GM12875 (cell line): ENCODE results near the gene CBX6.

Experiments
- H3K4me3 ChIP-seq: one replicate; pipeline ENCODE4 v1.5.1; 2011; ENCODE audit warnings: low read depth, low read length, control low read depth
- CTCF ChIP-seq: IDR thresholded peaks from 2 replicates; pipeline ENCODE4 v1.5.1; 2011; ENCODE audit warnings: low read depth, mild to moderate bottlenecking, control low read depth, inconsistent platforms, low read length, moderate library complexity, borderline replicate concordance; ENCODE audit not compliant: insufficient read depth

CBX6 gene

GRCh38 chr22:38865201-38866023 lies 6.6 kb downstream of the CBX6 start:
- no peak for TF ChIP-seq CTCF
- no peak overlapping the region for H3K4me3 ChIP-seq

GRCh38 chr22:38864361-38865191 lies 7.4 kb downstream of the CBX6 start:
- H3K4me3 ChIP-seq = no peak overlapping the region
- TF ChIP-seq CTCF = no peak

GRCh38 chr22:38863531-38864131 lies 8.4 kb downstream of the CBX6 start:
- TF ChIP-seq CTCF = no peak
- H3K4me3 ChIP-seq = no peak overlapping the region

GRCh38 chr22:38862375-38863329 lies 9.4 kb downstream of the CBX6 start:
- no peak overlapping the region for H3K4me3 ChIP-seq
- no peak for TF ChIP-seq CTCF

GRCh38 chr22:38861927-38862326 lies 10.1 kb downstream of the CBX6 start:
- TF ChIP-seq CTCF = no peak
- H3K4me3 ChIP-seq = no peak overlapping the region

- no peak for TF ChIP-seq CTCF
Measured at GRCh38 chr22:38861170-38861876, 10.7 kb downstream of the CBX6 start.

More at GRCh38 chr22:38861170-38861876, 10.7 kb downstream of the CBX6 start:
- no peak overlapping the region for H3K4me3 ChIP-seq
